NCI-H82 treated with DMSO at 0.1 percent for 48 hours (cell line): ENCODE data around the gene SMIM1.

Experiments
- DNase-seq: peaks from one replicate; lab custom pipeline; 2025; ENCODE audit not compliant: unreplicated experiment; lab: John Stamatoyannopoulos, UW

Gene SMIM1

DNA sequence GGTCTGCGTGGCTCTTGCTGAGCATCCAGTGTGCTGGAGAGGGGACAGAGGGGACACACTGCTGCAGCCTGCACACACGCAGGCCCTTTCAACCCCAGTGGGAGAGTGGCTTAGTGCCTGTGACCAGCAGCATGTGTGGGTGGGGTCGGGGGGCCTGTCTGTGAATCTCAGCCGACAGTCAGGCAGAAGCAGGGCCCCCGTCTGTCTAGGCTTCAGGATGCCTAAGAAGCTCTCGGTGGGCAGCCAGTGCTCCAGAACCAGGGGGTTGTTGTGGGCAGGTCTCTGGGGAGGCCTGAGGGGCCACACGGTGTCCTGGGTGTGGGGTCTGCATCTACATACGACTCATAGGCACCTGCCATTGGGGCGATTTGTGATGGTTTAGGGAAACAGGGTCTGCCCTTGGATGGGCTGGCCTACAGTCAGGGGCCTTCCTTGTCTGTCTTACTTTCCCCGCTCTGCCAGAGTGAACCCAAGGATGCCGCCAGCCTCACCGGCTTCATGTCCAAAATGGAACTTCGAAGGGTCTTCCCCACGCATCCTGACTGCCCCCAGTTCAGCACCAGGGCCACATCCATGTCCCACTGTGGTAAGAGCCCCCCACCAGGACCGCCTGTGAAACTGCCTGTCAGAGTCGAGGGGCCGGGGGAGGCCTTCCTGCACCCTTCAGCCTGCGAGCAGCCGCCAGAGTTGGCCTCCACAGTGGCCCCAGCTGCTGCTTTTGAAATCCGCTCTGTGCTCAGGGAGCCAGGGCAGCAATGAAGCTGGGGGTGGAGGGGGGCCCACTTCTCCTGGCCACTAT is 18.7 kb upstream of the SMIM1 start:
- no peak for DNase-seq

GRCh38 chr1:3756394-3756793 is 16.2 kb upstream of the SMIM1 start:
- DNase-seq: no peak

DNA sequence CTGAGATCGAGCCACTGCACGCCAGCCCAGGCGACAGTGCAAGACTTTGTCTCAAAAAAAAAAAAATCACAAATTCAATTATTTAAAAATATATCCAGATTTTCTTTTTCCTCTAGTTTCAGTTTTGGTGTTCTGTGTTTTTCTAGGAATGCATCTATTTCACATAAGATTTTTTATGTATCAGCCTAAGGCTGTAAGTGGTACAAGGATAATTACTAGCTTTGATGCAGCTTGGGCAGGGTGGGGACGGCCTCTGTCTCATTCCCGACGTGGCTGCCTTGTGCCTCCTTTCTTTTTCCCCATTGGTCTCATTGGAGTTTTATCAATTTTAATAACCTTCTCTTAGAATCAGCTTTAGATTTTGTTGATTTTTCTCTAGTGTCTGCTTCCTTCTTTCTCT is 13.4 kb upstream of the SMIM1 start:
- no peak for DNase-seq

DNA sequence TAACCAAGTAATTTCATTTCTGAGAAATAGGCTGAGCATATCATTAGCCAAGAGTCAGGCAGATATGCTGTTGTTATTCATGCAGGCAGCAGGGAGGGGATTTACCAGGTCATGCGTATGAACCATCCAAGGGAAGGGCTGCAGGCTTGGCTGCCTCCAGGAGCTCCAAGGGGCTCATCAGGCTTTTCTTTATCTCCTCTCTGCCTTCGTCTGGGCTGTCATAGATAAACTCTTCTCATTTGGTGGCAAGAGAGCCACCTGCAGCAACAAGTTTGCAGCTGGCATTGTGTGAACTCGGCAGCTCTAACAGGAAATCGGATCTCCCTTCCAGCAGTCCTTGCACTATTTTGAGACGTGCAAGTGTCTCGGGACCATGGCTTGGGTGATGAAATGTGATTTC is 12.8 kb upstream of the SMIM1 start:
- no peak for DNase-seq

DNA sequence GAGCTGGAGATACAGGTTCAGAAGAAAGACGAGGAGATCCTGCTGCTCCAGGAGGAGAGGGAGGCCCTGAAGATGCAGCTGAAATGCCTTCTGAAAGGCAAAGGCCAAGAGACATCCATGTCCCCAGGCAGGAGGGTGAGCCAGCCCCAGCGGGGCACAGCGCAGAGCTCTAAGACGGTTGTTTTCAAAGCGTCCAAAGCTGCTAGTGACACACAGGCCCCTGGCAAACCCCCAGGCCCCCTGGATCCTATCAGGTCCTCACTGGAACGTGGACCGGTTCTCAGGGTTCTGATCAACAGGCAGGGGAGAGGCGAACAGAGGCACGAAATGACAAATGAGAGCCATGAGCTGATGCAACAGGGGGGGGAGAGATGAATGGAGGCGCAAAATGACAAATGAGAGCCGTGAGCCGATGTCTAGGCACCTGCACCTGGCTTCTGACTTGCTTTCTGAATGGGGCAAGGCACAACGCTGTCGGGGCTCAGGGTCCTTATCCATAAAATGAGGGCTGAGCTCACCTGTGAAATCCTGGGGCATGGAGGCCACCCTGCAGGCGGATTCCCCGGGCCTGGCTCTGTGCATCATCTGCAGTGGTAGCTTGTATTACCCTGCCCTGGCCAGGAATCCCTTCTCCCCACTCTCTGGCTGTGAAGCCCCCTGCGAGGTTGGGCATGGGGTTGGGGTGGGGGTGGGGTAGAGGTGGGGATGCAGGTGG is 11.1 kb upstream of the SMIM1 start:
- DNase-seq: no peak

DNA sequence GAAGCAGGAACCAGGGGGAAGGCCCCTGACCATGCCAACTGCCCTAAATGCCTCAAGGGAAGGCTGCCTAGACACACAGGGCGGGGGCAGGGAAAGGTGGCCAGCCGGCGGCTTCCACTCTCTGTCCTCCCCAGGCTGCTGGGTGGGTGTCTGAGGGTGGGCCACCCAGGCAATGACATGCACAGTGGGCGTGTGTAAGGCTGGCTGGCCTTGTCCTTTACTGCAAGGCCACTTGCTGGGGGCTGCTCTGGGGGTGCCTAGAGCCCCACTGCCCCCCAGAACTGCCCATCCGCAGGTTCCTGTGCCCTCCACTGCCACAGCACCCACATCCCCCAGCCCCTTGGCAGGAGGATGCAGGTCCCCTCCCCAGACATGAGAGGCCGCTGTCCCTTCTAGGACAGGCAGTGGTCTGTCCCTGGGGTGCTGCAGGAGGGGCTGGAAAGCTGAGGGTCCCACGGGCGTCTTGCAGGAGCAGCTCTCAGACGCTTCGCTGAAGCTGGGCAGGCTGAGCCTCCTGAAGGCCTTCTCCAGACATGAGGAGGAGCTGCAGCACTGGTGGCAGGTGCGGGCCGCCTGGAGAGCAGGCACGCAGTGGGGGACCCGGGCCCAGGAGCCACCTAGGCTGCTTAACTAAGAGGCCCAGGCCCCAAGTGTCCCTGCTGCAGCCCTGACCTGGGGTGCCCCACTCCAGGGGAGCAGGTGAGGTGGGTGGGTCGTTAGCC is 10.2 kb upstream of the SMIM1 start:
- no peak for DNase-seq

DNA sequence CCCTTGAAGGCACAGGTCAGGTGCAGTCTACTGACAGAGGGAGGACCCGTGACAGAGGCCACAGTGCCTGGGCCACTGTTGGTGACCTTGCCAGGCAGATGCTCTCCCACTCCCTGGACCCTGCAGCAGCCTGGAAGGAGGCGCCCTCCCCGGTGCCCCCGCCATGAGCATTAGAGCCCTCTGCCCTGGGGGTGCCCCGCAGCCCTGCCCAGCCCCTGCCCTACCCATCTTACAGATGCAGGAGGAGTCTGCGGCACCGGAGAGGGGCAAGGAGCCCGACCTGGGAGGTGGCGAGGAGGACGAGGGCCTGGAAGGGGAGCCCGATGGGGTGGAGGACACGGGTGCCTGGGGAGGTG is 9.7 kb upstream of the SMIM1 start:
- DNase-seq: no peak

DNA sequence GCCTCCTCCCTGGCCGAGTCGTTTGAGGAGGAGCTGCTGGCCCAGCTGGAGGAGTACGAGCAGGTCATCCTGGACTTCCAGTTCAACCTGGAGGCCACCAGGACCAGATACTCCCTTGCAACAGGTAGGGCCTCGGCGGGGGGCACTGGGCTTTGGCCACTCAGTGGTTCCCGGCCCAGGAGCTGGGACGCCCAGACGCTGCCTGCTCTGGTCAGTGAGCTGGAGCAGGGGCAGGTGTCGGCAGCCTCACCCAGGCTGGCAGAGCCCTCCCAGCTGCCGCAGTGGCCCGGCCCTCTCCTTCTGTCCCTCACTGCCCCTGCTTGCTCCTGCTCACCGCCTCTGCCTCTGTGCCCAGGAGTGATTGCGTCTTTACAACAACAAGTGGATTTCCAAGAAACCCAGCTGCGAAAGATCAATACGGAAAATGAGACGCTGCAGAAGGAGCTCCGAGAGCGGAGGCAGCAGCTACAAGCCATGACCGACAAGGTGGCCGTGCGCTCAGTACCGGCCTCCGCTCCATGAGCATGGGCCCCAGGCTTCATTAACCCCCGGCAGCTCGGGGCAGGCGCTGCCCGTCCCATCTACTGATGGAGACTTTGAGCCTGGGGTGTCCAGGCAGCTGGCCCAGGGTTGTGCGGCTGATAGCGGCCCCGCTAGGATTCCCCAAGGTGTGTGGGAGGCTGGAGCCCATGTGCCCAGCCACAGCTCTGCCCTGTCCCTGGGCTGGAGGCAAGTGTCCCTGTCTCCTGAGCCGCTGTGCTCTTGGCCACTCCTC is 9.0 kb upstream of the SMIM1 start:
- no peak for DNase-seq

- no peak for DNase-seq
Measured at GRCh38 chr1:3767328-3767925, 5.1 kb upstream of the SMIM1 start.

- DNase-seq: no peak
Measured at GRCh38 chr1:3768811-3769390, 3.6 kb upstream of the SMIM1 start.

DNA sequence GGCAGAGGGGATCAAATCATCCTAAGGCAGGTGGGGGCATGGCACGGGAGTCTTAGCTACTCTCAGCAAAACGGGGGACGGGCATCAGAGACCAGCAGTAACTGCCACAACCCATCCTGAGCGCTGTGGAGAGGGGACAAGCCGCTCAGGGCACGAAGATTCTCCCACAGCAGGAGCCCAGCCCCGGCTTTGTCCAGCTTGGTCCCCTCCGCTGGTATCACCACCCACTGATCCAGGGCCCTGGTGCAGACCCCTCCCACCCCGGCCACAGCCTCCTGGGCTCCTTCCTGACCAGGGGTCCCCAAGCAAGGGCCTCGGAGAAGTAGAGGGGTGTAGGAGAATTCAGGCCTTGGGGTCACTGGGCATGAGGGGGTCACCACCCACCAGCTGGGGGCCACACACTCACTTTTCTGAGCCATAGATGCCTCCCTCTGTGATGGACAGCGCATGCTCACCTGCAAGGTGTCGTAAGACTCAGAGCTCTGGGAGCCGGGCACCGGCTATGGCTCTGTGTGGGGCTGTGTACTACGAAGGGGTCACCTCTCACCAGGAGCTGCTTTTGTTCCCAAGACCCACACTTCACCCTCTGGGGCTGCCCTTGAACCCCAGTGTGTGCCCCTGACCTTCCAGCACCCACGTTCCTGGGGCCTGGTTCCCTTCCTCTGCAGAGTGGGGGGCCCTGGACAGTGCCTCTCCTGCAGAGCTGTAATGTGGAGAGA is 2.3 kb upstream of the SMIM1 start:
- no peak for DNase-seq

GRCh38 chr1:3771108-3772026 is 1.2 kb upstream of the SMIM1 start:
- DNase-seq: no peak

GRCh38 chr1:3772027-3772714 is 378 bp upstream of the SMIM1 start:
- peak; percentile 74 for DNase-seq

DNA sequence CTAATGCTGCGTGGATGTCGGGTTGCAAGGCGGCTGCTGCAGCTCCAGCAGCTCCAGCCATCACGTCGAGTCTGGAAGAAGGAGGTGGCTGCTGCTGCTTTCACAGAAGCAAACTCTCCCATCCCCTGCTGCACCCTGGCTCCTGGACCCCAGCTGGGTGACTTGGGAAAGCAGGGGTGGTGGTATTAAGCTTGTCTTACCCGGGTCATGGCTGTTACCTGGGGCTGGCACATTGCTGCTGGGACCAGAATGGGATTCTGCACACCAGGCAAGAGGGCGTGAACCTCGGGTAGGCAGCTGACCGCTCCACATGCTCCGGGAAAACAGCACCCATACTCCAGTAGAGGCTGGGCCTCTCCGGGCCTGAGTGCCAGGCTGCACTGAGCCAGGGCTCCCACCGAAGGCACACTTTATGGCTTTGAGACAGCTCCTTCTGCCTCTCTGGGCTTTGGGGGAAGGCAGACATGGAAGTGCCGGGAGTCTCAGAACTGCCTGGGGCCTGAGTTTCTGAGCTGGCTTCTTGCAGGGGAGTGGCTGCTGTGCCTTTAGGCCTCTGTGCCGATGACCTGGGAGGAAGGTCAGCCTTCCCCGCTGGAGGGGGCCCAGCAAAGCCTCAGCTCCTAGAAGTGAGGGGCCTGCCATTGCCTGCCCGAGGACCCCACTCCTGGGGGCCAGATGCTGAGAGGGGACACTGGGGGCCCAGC is 1.2 kb downstream of the SMIM1 start:
- DNase-seq: no peak

DNA sequence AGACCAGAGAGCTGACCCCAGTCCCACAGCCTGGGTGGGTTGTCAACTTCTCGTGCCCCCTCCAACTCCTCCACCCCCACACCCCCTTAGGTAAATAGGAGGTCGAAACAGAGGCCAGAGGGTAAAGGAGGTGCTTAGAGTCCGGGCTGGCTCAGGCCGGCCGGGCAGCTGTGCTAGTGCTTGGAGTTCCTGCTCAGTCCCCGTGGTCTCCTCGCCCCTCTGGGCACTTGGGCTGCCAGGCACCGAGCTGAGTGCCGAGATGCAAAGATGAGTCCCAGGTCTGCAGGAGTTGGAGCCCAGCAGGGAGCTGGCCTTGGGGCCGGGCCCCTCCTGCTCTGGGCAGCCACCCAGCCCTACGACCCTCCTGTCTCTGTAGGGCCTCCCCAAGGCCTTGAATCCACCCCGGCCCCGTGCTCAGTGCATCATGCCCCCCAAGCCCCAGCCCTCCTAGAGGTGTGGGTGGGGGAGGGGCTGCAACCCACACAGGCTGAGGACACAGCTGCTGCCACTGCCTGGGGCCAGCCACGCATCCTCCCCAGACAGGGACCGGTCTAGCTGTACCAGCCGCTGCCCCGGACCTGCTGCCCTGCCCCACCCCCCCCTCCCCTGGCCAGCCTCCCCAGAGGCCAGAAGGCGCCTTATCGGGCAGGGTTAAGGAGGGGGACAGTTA is 1.9 kb downstream of the SMIM1 start:
- no peak for DNase-seq

- DNase-seq: no peak
Measured at GRCh38 chr1:3774946-3775489, 2.5 kb downstream of the SMIM1 start.
